Fibroblast of the conjunctiva (primary cell): ENCODE measurements around the gene SDK1.
"Not testable (repeated sequence)": the region's sequence is repeated elsewhere in the genome, so short reads cannot be mapped to it uniquely, and the experiment has no call there.

Source experiments
- DNase-seq: peaks from one replicate; pipeline ENCODE4 v3.0.0-alpha.2; 2010; ENCODE audit warnings: low read depth

The SDK1 gene

DNA sequence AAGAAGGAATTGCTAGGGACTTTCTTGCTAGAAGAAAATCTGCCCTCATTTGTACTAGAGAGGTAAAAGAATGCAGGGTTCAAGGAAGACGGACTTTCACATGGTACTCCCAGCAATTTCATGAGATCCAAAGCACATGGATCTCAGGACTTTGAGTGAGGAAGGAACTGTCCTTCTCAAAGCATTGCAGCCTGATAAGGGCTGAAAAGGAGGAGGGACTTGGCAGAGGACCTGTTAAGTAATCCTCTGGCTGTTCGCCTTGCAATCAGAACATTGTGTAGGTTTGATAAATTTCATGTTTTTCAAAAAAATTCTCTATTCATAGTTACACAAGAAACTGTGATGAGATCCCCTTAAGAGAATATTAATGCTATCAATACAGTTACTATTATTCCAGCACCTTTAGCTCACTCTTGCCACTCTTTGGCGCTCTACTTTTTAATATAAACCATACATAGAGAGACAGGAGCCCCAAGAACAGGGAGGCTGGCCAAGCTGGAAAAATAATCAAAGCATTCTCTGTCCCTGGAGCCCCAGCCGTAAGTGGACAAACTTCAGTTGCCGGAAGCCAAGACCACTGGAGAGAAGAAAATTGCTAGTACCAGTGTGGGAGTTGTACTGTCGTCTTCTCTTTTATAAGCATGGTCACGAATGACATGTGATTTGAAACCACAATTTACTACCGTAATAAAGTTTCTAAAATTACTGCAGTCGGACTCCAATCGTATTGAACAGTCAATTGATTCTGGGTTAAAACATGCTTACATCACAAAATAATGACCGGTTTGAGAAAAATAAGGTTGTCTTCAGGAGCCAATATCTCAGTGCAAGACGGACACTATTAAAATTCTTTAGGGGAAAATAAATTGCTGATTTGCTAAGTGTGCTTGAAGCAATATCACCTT is 424.4 kb downstream of the SDK1 start:
- no peak for DNase-seq

DNA sequence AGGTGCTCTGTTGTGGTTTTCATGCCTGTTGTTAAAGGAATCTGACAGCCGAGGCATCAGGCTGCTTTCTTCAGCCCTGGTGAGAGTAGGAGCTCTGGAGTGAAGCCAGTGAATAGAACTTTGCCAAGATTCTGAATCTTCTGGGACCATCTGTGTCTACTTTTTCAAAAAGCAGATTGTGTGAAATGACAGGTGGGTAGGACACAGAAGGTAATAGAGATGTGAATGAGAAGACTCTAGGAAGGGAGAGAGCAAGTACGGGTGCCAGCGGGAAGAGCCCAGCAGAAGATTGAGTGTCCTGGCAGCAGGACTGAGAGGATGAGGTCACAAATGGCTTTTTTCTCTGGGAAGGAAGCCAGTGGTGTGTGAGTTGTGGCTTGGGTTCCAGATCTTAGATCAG is 429.2 kb downstream of the SDK1 start:
- no peak for DNase-seq

DNA sequence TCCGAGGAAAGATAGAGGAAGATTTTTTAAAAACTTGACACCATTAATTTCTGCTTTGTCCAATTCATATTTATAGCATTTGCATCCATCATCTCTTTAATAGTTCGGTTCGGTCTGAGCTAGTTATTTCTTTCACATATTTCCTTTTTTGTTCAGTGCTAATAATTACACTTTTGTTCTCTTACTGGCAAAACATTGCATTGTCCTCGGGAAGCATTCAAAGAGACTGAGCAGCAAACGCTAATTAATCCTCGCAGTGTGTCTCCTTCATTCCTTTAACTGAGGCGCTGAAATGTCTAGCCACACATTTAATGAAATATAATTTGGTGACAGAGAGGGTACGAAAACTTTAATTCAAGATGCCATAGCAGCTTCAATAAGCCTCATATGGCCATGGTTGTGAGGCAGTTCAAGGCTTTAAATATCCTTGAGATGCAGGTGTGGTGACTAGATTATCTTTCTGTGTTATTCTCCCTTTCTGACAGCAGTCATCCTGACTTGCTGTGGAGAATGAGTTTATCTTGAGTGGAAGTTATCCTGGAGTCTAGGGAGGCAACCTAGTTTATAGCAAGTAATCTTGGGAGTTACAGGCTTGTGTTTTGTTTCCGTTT is 431.4 kb downstream of the SDK1 start:
- no peak for DNase-seq

DNA sequence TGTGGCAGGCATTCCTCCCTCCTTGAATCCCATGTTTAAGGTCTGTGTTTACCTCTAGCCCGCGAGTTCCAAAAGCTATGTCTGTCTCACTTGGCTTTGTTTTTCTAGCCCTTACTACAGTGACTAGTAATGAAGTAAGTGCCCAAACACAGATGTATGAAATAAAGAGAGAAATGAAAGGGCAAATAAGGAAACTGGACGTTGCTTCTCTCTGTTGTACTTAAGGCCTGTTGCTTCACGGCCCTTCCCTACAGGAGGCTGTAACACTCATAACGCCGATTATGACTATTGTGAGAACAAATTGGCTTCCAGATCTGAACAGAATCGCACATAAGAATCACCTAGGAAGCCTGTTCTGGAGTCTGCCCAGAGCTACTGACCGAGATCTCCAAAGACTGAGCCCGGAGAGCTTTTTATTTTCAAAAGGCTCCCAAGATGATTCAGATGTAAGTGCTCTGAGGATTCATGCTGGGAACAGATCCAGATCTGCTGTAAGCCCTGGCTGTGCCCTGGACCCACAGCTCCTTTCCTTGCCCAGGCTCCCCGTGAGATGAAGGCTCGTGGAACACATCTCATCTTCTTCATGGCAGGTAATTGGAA is 432.6 kb downstream of the SDK1 start:
- no peak for DNase-seq

DNA sequence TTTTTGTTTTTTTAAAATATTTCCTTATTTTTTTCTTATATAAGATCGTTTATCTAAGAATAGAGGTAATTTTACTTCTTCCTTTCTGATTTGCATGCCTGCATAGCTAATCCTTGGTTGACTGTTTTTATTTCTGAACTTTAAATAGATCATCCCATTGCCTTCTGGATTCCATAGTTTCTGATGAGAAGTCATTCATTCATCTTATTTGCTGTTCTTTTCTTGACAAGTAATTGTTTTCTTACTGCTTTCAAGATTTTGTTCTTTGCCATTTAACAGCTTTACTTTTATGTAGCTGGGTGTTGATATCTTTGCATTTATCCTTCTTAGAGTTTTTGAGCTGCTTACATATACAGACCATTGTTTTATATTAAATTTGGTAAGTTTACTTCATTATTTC is 437.9 kb downstream of the SDK1 start:
- DNase-seq = no peak

DNA sequence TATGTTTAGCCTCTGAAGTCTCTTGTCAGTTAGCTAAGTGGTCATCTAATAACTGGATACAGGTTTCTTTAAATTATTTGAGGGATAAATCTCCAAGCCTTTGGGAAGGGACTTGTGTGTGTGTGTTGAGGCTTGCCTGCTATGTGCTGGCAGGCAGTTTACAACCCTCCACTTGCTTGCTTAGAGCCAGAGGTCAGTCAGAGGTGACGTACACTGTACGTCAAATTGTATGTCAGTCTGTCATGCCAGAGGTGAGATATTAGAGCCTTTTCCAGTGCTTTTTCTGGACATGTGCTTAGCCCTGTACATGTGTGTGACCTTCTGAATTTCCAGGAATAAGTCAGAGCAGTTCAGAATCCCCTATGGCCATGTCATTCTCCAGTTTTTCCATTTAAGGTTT is 438.9 kb downstream of the SDK1 start:
- DNase-seq = no peak

DNA sequence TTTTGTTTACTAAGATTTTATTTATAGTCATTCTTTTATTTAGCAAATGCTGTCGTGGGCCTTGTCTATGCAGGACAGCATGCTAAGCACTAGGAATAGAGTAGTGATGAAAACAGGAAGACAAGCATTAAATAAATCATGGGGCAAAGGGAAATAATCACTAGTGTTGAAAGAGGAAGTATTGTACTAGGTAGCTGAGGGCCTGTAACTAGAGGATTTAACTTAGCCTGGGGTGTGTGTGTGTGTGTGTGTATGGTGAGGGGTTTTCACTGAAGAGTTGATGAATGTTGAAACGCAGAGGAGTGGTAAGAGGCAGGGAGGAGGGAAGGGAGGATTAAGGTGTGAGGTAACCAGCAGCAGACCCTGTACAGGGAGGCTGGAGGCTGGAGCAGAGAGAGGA is 446.4 kb downstream of the SDK1 start:
- no peak for DNase-seq

DNA sequence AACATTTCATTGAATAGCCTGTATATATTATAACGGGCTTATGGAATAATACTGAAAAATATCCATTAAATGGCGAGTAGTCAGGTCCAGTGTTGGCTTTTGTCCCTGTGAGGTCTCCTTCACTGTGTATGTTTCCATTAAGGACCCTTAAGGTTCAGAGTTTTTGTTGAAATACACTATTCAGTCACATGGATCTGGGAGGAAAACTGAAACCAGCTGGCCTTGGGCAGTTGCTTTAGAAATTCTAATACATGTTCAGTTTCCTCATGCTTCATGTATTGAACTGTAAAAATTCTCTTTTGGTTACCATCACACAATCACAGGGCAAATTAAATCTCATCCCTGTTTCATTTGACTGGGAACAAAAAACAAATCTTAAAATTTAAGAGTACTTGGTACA is 447.3 kb downstream of the SDK1 start:
- no peak for DNase-seq

DNA sequence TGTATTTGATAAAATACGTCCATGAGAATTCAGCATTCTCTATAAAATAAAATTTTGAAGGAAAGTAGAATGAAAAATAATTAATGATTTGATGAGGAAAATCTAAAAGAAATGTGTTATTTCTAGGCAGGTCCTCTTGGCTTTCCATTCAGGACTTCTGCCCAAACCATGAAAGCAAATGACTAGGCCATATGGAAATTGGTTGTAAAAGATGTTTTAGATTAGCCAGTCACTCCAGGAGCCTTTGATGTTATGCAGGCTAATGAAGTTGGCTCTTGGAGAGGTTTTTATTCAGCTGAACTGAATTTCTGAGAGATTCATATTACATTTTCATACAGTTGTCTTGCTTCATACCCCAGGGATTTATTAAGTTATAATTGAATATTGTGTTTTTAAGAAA is 452.8 kb downstream of the SDK1 start:
- no peak for DNase-seq

DNA sequence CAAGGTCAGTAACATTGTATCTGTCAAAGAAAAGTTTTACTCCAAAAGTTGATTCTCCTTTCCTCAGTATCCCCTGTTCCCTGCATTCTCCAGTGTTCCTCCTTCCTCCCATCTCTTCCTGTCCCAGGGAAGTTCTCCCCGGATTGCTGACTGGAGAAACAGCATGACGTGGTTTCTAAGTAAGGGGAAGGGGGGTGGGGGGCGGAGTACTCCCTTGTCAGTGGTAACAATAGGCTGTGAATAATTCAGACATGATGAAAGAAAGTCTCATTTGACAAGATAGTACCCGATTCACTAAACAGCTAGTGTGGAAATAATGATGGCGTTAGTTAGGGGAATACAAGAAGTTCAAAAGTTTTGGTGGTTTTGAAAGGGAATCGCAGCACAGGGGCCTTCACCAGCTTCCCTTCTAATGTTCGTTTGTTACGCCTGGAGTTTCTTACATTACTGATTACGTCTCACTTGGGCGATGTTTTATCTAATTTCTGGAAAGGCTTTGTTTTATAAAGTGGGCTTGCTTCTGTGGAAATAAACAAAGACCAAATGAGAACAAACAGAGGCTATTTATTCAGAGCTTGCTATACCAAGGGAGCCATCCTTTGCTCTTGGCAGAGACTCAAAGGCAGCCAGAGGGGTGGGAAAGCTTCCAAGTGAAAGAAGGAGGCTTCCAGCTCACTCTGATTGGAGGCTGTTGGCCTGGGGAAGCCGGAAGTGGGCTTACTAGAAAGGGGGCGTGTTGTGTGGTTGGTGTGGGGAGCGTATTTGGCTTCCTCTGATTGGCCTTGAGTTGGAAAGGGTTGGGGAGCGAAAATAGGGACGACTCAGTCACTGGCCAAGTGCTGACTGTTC is 453.7 kb downstream of the SDK1 start:
- DNase-seq = peak; percentile 47

DNA sequence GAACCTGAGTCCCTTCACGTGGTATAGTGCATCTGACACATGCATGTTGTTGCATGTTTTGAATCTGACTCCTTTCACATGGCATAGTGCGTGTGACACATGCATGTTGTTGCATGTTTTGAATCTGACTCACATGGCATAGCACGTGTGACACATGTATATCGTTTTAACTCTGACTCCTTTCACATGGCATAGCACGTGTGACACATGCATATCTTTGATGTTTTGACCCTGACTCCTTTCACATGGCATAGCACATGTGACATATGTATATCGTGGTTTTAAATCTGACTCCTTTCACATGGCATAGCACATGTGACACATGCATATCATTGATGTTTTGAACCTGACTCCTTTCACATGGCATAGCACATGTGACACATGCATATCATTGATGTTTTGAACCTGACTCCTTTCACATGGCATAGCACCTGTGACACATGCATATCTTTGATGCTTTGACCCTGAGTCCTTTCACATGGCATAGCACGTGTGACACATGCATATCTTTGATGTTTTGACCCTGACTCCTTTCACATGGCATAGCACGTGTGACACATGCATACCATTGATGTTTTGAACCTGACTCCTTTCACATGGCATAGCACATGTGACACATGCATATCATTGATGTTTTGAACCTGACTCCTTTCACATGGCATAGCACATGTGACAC is 454.9 kb downstream of the SDK1 start:
- not testable (repeated sequence) for DNase-seq

DNA sequence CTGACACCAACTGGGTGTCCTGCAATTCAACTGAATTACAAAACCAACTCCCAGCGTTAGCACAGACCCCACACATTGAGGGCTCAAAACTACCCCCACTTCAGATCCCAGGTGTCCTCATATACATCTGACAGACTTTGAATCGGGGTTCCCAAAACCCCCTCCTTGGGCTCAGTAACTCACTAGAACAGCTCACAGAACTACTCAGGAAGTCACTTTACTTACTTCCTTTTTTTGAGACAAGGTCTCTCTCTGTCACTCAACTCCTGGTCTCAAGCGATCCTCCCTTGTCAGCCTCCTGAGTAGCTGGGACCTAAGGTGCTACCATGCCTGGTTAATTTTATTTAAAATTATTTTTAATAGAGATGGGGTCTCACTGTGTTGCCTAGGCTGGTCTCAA is 456.0 kb downstream of the SDK1 start:
- DNase-seq = no peak

DNA sequence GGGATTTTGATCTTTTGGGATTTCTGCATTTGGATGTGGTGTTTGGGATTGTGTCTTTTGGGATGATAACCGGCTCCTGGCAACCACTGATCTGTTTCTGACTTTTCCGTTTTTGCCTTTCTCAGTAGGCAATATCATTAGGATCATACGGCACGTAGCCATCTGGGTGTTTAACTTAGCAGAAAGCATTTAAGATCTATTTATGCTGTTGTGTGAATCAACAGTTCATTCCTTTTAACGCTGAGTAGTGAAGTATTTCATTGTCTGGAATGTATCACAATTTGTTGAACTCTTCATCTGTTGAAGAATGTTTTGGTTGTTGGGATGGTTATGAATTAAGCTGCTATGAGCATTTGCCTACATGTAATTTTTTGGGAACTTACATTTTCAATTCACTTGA is 459.6 kb downstream of the SDK1 start:
- DNase-seq = no peak

DNA sequence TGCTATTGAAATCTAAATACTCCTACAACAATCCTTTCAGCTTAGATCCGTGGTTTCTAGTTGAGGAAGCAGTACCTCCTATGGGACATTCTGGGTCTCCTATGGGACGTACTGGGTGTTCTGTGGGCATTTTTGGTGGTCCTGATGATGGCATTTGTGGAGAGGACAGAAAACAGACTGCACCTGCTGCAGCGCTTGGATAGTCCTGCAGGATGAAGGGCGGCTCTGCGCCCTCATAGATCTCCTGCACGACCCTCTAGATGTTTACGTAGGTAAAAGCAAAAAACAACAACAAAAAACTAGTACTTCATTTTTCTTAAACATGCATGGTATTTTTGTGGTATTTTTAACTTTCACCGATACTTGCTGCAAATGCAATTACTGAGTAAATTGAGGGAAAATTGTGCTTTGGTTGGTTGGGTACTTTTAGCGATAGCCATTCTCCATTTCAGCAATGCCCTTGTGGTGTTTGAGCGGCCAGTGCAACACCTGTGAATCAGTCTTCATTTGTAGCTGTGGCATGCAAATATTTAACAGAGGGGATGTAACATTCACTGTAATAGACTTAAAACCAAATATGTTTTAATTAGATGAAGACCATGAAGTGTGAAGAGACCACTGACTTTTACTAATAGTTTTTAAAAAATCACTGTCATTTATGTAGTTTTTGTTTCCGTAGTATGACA is 461.2 kb downstream of the SDK1 start:
- no peak for DNase-seq

DNA sequence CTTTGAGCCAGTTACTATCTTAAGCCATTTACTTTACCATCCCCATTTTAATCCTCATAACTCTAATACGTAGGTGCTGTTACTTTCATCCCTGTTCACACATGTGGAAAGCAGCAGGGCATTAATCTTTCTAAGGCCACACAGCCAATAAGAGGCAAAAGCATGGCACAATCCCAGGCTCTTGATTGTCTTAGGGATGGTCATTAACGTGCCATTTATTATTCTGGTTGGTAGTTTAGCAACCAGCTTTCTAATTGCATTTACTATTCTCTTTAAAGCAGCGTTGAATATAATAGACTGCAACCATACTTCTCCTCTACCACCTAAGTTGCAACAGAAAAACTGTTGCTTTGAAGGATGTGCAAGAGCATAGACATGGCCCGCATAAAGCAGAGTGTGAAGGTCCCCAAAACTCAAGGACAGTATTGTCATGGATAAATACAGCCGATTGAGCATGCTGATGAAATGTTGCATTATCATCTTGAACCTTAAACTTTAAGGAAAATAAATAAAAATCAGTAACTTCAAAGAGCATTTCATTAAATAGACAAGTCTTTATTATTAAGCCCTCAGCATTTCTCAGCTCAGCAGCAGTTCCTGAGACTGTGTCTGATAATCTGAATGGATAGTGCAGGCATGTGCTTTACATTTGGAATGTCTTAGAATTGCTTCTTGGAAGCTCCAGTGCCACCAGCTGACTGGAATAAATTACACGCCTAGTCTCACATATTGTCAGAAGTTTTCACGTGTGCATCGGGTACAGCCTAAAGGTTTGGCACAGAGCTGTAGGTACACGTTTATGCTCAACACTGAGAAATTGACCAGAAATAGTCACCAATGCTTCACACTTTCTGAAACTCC is 467.1 kb downstream of the SDK1 start:
- DNase-seq = no peak

DNA sequence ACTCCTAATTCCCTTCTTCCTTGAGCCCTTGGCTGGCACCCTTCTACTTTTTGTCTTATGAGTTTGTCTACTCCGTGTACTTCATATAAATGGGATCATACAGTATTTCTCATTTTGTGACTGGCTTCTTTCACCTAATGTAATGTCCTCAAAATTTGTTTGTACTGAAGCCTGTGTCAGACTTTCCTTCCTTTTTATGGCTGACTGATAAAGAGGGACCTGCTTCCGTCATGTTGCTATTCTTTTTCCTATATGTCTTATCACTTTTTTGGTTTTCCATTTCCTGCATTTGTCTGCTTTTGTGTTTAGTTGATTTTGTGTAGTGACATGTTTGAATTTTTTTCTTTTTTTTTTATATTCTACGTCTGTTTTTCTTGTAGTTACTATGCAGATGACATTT is 470.9 kb downstream of the SDK1 start:
- DNase-seq = no peak

DNA sequence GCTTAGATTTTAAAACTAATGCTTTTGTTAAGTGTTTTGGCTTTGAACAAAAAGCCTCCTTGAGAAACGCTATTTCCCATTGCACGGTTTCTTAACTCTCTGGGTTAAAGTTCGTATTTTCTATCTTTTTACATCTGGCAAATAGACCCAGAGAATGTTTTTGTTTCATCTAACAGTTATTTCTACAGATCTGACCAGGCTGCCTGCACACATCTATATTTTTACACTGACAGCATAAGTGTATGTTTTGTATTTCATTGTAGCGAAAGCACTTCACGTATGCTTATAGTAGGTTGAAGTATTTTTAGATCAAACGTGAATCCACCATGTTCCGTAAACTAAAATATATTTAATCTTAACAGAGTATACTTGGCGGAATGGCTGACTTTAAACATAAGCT is 477.3 kb downstream of the SDK1 start:
- DNase-seq = no peak

DNA sequence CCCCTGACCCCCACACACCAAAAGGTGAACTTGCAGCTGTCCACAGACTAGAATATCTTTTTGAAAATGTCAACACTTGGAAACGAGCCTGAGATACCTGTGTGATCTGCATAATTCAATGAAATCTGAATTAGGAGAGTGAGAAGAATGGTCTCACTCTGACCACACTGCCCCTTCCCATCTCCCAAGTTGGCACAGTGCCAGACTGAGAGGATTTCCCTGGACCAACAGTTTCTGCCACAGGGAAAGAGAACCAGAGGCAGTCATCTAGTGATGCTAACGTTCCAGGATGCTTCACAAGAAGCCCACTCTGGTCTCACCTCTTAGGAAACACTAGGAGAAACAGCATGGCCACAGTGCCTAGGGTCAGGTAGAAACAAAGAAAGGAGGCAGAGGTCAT is 479.0 kb downstream of the SDK1 start:
- no peak for DNase-seq

DNA sequence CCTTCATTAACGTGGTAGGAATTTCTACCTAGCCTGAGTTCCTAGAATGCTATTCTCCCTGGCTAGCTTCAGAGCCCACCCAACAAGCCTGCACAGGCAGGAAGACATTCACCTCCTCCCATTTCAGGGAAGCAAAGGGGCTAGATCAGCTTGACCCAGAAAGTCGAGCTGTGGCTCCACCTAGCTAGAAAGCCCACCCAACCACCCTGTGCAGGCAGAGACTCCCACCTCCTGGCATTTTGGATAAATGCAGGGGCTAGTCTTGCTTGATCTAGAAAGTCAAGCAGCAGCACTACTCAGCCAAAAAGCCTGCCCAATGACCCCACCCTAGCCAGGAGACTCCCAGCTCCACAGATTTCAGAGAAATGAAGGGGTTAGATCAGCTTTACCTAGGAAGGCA is 479.5 kb downstream of the SDK1 start:
- DNase-seq = no peak

DNA sequence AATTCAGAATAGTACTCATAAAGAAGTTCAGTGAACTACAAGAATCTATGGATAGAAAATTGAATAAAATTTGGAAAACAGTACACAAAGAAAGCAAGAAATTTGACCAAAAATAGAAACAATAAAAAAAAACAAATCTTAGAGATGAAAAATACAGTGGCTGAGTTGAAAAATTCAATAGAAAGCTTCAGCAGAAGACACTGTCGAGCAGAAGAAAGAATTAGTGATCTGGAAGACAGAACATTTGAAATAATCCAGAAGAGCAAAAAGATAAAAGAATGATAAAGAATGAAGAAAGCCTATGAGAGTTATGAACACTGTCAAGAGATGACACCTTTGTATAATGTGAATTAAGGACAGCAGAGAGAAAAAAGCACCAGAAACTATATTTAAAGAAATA is 480.6 kb downstream of the SDK1 start:
- no peak for DNase-seq
